ENCODE data around the gene SNAPC2.
"Not testable (repeated sequence)": the region's sequence is repeated elsewhere in the genome, so short reads cannot be mapped to it uniquely, and the experiment has no call there.

Gene SNAPC2

GRCh38 chr19:7908742-7909461, 11.2 kb upstream of the SNAPC2 start:
- no peak for DNase-seq (ENCODE audit: low read depth)

GRCh38 chr19:7909471-7910067, 10.6 kb upstream of the SNAPC2 start:
- no peak for DNase-seq (ENCODE audit: low read depth)

- DNase-seq (ENCODE audit: low read depth), result no peak
These were observed 9.6 kb upstream of the SNAPC2 start for GRCh38 chr19:7910321-7911161.

- no peak for DNase-seq (ENCODE audit: low read depth)
These were observed 8.5 kb upstream of the SNAPC2 start for GRCh38 chr19:7911508-7912143.

- DNase-seq (ENCODE audit: low read depth), result no peak
These were observed 7.9 kb upstream of the SNAPC2 start for GRCh38 chr19:7912144-7912696.

- no peak for DNase-seq (ENCODE audit: low read depth)
These were observed 7.2 kb upstream of the SNAPC2 start for GRCh38 chr19:7912697-7913564.

- no peak for DNase-seq (ENCODE audit: low read depth)
These were observed 6.5 kb upstream of the SNAPC2 start for GRCh38 chr19:7913652-7914051.

GRCh38 chr19:7914099-7914498, 6.0 kb upstream of the SNAPC2 start:
- DNase-seq (ENCODE audit: low read depth), result no peak

- DNase-seq (ENCODE audit: low read depth), result no peak
These were observed 5.5 kb upstream of the SNAPC2 start, which contains the start of gene TGFBR3L for GRCh38 chr19:7914598-7915045. TSS of gene TGFBR3L (plus strand) at chr19:7914830.

GRCh38 chr19:7915250-7916102, 4.7 kb upstream of the SNAPC2 start:
- DNase-seq (ENCODE audit: low read depth), result no peak

GRCh38 chr19:7916103-7916954, 3.8 kb upstream of the SNAPC2 start:
- no peak for DNase-seq (ENCODE audit: low read depth)

GRCh38 chr19:7916955-7917266, 3.2 kb upstream of the SNAPC2 start:
- DNase-seq (ENCODE audit: low read depth), result no peak

GRCh38 chr19:7917267-7918061, 2.7 kb upstream of the SNAPC2 start:
- DNase-seq (ENCODE audit: low read depth), result peak; percentile 43

- DNase-seq (ENCODE audit: low read depth), result not testable (repeated sequence)
These were observed 2.0 kb upstream of the SNAPC2 start for GRCh38 chr19:7918062-7918614.

- DNase-seq (ENCODE audit: low read depth), result no peak
These were observed 1.3 kb upstream of the SNAPC2 start for GRCh38 chr19:7918615-7919421.

GRCh38 chr19:7920519-7921301, 572 bp downstream of the SNAPC2 start:
- DNase-seq (ENCODE audit: low read depth), result peak; percentile 95
